ENCODE data around the gene DZIP1L.

Gene DZIP1L

DNA sequence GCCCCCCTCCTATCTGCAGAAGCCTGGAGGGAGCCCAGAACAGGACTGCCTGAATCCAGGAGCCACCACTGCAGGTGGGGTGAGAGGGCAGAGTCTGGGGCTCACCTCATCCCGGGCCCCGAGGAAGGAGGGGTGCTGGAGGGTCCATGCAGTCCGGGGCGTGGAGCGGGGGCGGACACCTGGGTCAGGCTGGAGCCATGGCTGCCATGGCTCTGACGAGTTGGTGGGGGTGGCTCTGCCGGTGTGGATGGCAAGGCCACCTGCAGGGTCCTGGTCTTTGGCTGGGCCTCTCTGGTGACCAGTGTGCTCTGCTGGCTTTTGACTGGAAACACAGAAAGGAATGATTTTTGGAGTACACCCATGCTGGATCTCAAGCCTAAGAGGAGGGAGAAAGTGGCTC lies 47.4 kb downstream of the DZIP1L start:
- DNase-seq (ENCODE audit: low read depth, low spot score): no peak

GRCh38 chr3:138066972-138067371 lies 48.4 kb downstream of the DZIP1L start:
- no peak for DNase-seq (ENCODE audit: low read depth, low spot score)

GRCh38 chr3:138066383-138066782 lies 49.0 kb downstream of the DZIP1L start:
- no peak for DNase-seq (ENCODE audit: low read depth, low spot score)

DNA sequence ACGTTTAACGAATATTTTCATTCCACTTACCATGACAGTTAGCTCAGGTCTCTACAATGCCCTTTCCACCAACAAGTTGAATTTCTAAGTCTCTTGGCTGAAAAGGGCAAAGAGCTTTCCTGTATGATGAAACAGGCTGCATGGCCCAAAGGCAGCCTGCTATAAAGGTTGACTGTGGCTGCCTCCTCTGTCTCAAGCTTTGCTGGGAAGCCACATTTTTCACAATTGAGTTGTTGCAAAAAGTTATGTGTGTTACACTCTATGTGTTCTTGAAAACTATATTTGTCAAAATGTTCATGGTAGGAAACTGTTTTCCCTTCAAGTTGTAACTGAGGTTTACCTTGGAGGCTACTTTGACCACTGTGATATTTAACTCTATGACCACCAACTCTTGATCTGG lies 49.5 kb downstream of the DZIP1L start:
- DNase-seq (ENCODE audit: low read depth, low spot score): no peak

DNA sequence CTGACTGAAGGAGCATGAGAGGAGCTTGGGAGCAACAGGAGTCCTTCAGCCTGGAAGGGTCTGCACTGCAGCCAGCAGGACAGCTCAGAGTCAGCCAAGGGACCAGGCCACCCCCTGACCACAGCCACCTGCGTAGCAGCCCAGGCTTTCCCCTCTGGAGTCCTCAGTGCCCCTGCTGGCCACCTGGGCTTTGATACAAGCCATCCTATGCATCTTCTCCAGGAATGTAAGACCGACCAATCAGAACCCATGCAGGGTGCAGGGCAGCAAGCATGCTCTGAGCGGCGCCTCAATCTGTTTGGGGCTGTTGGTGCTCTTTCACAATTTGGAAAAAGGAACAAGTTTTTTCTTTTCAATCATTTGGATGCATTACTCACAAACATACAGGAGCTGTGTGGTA lies 52.0 kb downstream of the DZIP1L start:
- DNase-seq (ENCODE audit: low read depth, low spot score): no peak

GRCh38 chr3:138062626-138063025 lies 52.8 kb downstream of the DZIP1L start:
- peak; percentile 67 for DNase-seq (ENCODE audit: low read depth, low spot score)

GRCh38 chr3:138062037-138062436 lies 53.4 kb downstream of the DZIP1L start:
- no peak for DNase-seq (ENCODE audit: low read depth, low spot score)

- no peak for DNase-seq (ENCODE audit: low read depth, low spot score)
Measured at GRCh38 chr3:138060792-138061191, 54.6 kb downstream of the DZIP1L start.

DNA sequence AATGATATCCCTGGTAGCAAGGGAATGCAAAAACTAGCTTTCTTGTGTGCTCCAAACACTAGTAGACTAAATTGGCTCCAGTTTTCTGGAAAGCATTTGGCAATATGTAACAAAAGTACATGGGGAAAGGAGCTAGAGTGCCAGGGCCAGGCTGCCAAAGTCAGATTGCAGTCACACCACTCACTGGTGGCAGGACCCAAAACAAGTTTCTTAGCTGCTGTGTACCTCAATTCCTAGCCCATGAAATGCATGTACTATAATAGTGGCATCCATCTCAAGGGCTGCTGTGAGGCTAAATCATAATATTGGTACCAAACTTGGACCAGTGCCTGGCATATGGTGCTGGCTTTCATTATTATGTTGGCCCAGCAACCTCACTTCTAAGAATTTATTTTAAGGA lies 56.1 kb downstream of the DZIP1L start:
- no peak for DNase-seq (ENCODE audit: low read depth, low spot score)

DNA sequence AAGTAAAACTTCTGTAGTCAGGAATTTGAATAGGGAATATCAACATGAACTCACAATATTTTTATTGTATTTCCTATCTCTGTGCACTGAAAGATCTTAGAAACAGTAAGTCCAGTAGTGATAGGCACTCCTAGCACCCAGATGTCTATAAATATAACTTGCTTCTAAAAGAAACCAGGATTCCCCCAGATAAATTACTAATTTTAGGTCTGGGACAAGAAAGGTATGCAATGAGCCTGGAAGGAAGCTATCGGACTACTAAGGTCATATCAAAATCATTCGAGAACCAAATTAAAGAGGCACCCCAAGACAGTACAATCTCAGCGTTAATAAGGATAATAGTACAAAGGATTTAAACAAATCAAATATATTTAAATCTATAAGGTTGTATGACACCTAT lies 58.0 kb downstream of the DZIP1L start:
- DNase-seq (ENCODE audit: low read depth, low spot score): no peak

DNA sequence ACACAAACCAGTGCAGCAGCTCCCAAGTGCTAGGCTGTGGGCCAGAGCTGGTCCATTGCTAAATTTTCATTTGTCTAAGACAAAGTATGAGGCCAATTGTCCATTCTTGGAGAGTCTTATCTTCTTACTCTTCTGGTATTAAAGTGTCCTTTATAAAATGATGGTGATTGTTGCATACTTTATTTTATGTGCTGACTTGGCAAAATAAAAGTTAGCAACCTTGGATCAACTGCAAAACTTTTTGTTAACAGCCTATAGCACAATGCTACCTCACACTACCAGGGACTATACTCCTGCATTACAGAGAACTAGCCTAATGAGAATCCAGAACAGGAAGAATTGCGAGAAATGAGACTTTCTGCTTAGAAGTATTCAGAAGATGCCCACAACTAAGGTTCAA lies 61.4 kb downstream of the DZIP1L start:
- DNase-seq (ENCODE audit: low read depth, low spot score): no peak

DNA sequence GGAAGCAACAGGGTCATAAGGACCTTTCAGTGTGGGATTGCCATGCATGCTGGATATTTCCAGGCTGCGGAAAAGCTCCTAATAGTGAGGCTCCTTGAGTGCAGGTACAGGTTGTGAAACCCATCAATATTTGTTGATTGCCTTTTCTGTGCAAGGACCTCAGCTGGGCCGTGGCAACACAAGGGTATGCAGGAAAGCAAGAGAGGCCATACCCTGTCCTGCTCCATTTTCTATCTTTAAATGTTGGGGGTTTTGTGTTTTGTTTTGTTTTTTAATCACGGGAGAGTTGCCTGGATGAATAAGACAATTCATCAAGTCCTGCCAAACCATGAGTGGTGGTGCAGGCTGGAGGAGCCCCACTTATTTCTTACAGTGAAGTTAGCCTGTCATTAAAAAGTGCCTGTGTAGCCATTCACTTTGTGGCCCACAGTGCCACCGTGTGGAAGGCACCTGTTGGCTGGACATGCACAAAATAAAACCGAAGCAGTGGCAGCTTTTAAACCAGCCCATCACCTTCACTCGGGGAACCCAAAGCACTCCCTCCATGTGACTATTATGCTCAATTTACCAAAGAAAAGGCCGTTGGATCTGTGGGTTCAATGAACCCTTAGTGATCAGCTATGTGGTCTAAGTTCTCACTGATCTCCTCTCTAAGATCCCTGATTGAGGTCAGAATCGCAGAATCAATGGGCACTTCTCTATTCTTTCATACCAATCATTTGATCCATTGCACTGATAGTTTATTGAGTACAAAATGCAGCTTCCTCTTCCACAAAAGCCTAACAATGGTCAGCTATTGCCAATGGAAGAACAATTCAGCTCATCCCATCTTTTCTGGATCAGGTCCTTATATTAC lies 63.2 kb downstream of the DZIP1L start:
- peak; percentile 80 for DNase-seq (ENCODE audit: low read depth, low spot score)

GRCh38 chr3:138049157-138049919 lies 66.1 kb downstream of the DZIP1L start:
- DNase-seq (ENCODE audit: low read depth, low spot score): peak; percentile 74

GRCh38 chr3:138047596-138048158 lies 67.7 kb downstream of the DZIP1L start:
- DNase-seq (ENCODE audit: low read depth, low spot score): peak; percentile 12

GRCh38 chr3:138046955-138047354 lies 68.5 kb downstream of the DZIP1L start:
- no peak for DNase-seq (ENCODE audit: low read depth, low spot score)

DNA sequence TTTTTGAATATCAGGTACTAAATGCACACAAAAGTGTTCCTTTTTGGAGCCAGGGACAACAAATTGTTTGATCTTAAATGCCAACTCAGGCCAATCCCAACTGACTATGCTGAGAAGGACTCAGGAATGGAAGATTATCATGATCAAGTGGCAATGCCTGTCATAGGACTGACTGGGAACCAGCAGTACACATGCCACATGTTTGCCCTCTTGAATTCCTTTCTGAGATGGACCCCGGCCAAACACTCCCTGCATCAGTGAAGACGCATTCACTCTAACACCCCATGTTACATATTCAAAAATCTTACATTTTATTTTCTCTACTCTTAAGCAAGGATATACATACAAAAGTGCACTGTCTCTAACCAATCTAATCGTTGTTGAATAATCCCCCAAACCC lies 69.3 kb downstream of the DZIP1L start:
- no peak for DNase-seq (ENCODE audit: low read depth, low spot score)

- DNase-seq (ENCODE audit: low read depth, low spot score): peak; percentile 70
Measured at GRCh38 chr3:138043266-138044029, 72.0 kb downstream of the DZIP1L start.

GRCh38 chr3:138042043-138042442 lies 73.4 kb downstream of the DZIP1L start:
- peak; percentile 48 for DNase-seq (ENCODE audit: low read depth, low spot score)

DNA sequence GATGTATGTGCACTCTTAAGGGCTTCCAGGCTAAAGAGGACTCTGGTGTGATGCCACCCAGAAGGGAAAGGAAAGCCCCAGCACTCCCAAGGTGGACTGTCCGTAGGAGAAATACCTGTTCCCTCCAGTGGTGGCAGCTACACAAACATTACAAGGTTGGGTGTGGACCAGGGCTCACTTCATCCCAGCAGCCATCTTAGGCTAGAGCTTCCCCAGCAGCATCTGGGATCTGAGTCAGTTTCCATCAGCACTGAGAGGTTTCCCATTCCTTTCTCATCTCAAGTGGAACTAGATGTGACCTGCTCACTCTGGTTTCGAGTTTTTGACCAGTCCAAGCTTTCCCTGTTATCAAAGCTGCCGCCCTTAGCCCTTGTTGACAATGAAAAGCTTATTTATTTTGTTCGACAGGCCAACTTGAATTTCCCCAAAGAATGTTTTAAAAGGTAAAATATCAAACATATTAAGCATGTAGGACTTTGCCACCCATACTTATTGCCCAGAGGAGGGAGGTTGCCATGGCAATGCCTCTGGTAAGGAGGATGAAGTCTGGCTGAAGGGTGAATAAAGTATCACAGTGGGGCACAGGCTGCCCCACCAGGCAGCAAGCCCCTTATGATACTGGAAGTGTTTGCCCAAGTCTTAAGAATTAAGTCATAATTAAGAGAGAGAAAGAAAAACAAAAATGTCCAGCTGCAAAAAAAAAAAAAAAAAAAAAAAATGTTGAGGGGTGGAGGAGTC lies 76.5 kb downstream of the DZIP1L start:
- DNase-seq (ENCODE audit: low read depth, low spot score): no peak

DNA sequence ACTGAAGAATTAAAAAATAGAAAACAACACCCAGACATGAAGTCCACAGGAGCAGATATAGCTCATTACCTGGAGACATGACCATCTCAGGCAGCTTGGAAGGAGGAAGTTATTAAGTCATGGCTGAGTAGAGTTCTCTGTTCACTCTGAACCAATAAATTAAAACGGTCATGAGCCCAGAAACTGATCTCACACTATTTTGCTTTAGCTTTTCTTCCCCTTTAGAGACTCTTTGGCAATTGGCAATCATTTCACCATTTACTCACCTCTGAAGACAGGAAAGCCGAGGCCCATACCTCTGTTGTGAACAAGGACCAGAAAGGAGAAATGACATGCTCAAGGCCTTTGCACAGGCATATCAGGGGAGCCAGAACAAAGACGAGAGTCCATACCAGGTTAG lies 78.8 kb downstream of the DZIP1L start:
- no peak for DNase-seq (ENCODE audit: low read depth, low spot score)

GRCh38 chr3:138034918-138035317 lies 80.5 kb downstream of the DZIP1L start:
- no peak for DNase-seq (ENCODE audit: low read depth, low spot score)

All from astrocyte of the hippocampus (primary cell).